Measurements from ENCODE around the gene ADGRG6. TPM values are rescaled to one million over a fixed set of nuclear protein-coding genes. Genes with fewer than 3 reads are reported as not detected.

Gene ADGRG6
- total RNA-seq, 1 experiment from 2014 or later = 0.49 TPM

DNA sequence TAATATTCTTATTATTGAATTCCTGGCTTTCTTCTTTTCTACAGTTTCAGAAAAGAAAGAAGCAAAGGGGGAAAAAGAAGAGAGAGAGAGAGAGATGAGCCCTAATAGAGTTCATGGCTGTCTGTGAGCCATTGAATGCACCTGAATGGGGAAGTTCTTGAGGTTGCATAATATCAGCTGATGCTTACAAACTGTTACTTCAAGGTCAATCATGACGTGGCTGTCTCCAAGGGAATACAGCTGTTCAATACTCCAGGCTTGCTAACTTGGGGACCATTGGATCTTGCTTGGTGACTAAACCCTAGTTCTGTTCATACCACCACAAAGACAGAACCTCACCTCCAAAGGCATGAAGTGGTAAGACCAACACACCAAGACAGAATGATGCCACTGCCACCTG lies 180.4 kb downstream of the ADGRG6 start:
- Histone ChIP-seq H3K36me3 (ENCODE audit: insufficient read depth, low read length, poor library complexity, severe bottlenecking) (no peaks in the 10 kb centered on the region), H3K27ac (ENCODE audit: low read depth, low read length, poor library complexity, severe bottlenecking) (no peak overlapping the region), H3K27me3 (replicated peaks; ENCODE audit: insufficient read depth, low read depth, low read length, poor library complexity) (no peaks in the 10 kb centered on the region), H3K4me3 (ENCODE audit: low read depth, low read length, poor library complexity, severe bottlenecking) (no peak overlapping the region), H3K9me3 (ENCODE audit: low read depth, low read length, poor library complexity, severe bottlenecking) (no peaks in the 10 kb centered on the region), H3K4me1 (ENCODE audit: insufficient read depth, low read length, poor library complexity, severe bottlenecking) (peaks cover 2% of the 10 kb centered on the region)
- BruUV-seq (replicated peaks) = no TSS peak
- TF ChIP-seq CTCF (conservative IDR thresholded peaks at IDR 0.05; ENCODE audit: low read depth, low read length) (no peak), EZH2 (IDR thresholded peaks at IDR 0.05; ENCODE audit: borderline replicate concordance, low read depth, low read length, poor library complexity, severe bottlenecking) (no peak)
- DNase-seq (ENCODE audit: low spot score) = no peak
- POLR2A ChIA-PET (ENCODE audit: low non-redundant PET) = no interaction called here
- intact Hi-C loops (cut with micrococcal nuclease; ENCODE audit: unreplicated experiment) = no loop called here
- CTCF ChIA-PET = interaction anchor here (0.5 kb wide), 1 partner anchor 746 kb away, joined by 3 read pairs; no protein-coding TSS in a partner anchor

- TF ChIP-seq CTCF (conservative IDR thresholded peaks at IDR 0.05; ENCODE audit: low read depth, low read length) = no peak
- no peak for TF ChIP-seq EZH2 (IDR thresholded peaks at IDR 0.05; ENCODE audit: borderline replicate concordance, low read depth, low read length, poor library complexity, severe bottlenecking)
- Histone ChIP-seq H3K4me3 (ENCODE audit: low read depth, low read length, poor library complexity, severe bottlenecking) (no peak overlapping the region), H3K9me3 (ENCODE audit: low read depth, low read length, poor library complexity, severe bottlenecking) (no peaks in the 10 kb centered on the region), H3K4me1 (ENCODE audit: insufficient read depth, low read length, poor library complexity, severe bottlenecking) (peaks cover 2% of the 10 kb centered on the region), H3K27me3 (replicated peaks; ENCODE audit: insufficient read depth, low read depth, low read length, poor library complexity) (no peaks in the 10 kb centered on the region), H3K36me3 (ENCODE audit: insufficient read depth, low read length, poor library complexity, severe bottlenecking) (no peaks in the 10 kb centered on the region), H3K27ac (ENCODE audit: low read depth, low read length, poor library complexity, severe bottlenecking) (no peak overlapping the region)
- peak; percentile 14 for DNase-seq (ENCODE audit: low spot score)
- ChIA-PET CTCF (interaction anchor here (0.6 kb wide), 1 partner anchor 942 kb away, joined by 7 read pairs; no protein-coding TSS in a partner anchor), POLR2A (ENCODE audit: low non-redundant PET) (interaction anchor here (0.6 kb wide), 1 partner anchor 22 kb away, joined by 3 read pairs; no protein-coding TSS in a partner anchor)
- intact Hi-C loops (cut with micrococcal nuclease; ENCODE audit: unreplicated experiment) = no loop called here
- BruUV-seq (replicated peaks) = no TSS peak
These were observed 181.2 kb downstream of the ADGRG6 start for GRCh38 chr6:142482974-142483373.

DNA sequence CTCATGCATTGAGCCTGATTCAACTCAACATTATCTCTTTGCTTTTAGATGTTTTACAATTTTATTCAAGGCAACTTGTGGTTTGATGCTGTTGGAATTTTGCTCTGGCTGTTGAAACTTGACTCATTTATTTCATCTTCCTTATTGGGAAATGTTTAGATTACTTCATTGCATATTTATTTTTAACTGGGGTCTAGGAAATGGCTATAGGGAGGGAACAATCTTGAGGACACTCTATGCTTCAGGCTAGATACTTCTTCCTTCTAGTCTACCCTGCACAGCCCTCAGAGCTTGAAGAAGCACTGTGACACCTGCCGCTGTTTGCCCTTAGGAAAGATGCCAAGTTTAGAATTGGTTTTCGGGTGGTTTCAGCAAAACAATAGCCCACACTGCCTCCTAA lies 183.4 kb downstream of the ADGRG6 start:
- POLR2A ChIA-PET (ENCODE audit: low non-redundant PET) = no interaction called here
- DNase-seq (ENCODE audit: low spot score) = no peak
- Histone ChIP-seq H3K4me3 (ENCODE audit: low read depth, low read length, poor library complexity, severe bottlenecking) (no peak overlapping the region), H3K4me1 (ENCODE audit: insufficient read depth, low read length, poor library complexity, severe bottlenecking) (no peaks in the 10 kb centered on the region), H3K9me3 (ENCODE audit: low read depth, low read length, poor library complexity, severe bottlenecking) (no peaks in the 10 kb centered on the region), H3K27me3 (replicated peaks; ENCODE audit: insufficient read depth, low read depth, low read length, poor library complexity) (no peaks in the 10 kb centered on the region), H3K27ac (ENCODE audit: low read depth, low read length, poor library complexity, severe bottlenecking) (no peak overlapping the region), H3K36me3 (ENCODE audit: insufficient read depth, low read length, poor library complexity, severe bottlenecking) (no peaks in the 10 kb centered on the region)
- intact Hi-C loops (cut with micrococcal nuclease; ENCODE audit: unreplicated experiment) = no loop called here
- no peak for TF ChIP-seq CTCF (conservative IDR thresholded peaks at IDR 0.05; ENCODE audit: low read depth, low read length)
- TF ChIP-seq EZH2 (IDR thresholded peaks at IDR 0.05; ENCODE audit: borderline replicate concordance, low read depth, low read length, poor library complexity, severe bottlenecking) = no peak
- CTCF ChIA-PET = no interaction called here
- no TSS peak for BruUV-seq (replicated peaks)

Measured in A673 (cell line).